Measurements from ENCODE around the gene MICAL3.

DNA sequence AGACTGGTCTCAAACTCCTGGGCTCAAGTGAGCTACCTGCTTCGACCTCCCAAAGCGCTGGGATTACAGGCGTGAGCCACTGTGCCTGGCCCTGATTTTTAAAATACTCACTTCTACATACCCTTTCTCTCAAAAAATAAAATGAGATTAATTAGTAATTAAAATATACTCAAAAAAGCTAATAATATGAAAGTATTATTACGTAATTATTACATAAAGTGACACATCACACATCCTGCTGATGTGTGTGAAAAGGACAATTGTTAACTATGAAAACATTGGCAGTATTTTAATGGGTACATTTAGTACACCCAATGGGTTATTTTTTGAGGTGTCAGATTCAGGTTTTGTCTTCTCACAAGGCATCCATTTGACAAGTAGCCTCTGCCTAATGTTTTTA is 21.4 kb upstream of the MICAL3 start:
- TF ChIP-seq, protein P1, sequence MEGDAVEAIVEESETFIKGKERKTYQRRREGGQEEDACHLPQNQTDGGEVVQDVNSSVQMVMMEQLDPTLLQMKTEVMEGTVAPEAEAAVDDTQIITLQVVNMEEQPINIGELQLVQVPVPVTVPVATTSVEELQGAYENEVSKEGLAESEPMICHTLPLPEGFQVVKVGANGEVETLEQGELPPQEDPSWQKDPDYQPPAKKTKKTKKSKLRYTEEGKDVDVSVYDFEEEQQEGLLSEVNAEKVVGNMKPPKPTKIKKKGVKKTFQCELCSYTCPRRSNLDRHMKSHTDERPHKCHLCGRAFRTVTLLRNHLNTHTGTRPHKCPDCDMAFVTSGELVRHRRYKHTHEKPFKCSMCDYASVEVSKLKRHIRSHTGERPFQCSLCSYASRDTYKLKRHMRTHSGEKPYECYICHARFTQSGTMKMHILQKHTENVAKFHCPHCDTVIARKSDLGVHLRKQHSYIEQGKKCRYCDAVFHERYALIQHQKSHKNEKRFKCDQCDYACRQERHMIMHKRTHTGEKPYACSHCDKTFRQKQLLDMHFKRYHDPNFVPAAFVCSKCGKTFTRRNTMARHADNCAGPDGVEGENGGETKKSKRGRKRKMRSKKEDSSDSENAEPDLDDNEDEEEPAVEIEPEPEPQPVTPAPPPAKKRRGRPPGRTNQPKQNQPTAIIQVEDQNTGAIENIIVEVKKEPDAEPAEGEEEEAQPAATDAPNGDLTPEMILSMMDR (IDR thresholded peaks at IDR 0.05): no peak
- TF ChIP-seq POLR2A (IDR thresholded peaks at IDR 0.05): no peak
